HL-60/S4 treated with retinoic acid at 250 ng/mL for 4 days and 3 days (cell line): ENCODE results near the gene CRTAP.
"Not testable (repeated sequence)": the region's sequence is repeated elsewhere in the genome, so short reads cannot be mapped to it uniquely, and the experiment has no call there.

Experiments used
- in situ Hi-C: fragments of 300-500 bp; cut with MboI; formaldehyde crosslinking; loops from 2 replicates; pipeline ENCODE4 v1.7.0; 2022; ENCODE audit warnings: low sequenced_read_pairs

CRTAP gene

GRCh38 chr3:33099109-33099645 is 14.6 kb upstream of the CRTAP start:
- in situ Hi-C loops = no loop called here

- in situ Hi-C loops = no loop called here
Observed at GRCh38 chr3:33099701-33100100, 14.1 kb upstream of the CRTAP start.

GRCh38 chr3:33100229-33100628 is 13.6 kb upstream of the CRTAP start:
- in situ Hi-C loops = no loop called here

GRCh38 chr3:33103034-33103433 is 10.8 kb upstream of the CRTAP start:
- in situ Hi-C loops = no loop called here

GRCh38 chr3:33103480-33103879 is 10.3 kb upstream of the CRTAP start:
- in situ Hi-C loops = no loop called here

GRCh38 chr3:33104803-33105202 is 9.0 kb upstream of the CRTAP start:
- in situ Hi-C loops = no loop called here

- in situ Hi-C loops = no loop called here
Observed at GRCh38 chr3:33105341-33105948, 8.4 kb upstream of the CRTAP start.

GRCh38 chr3:33106854-33107253 is 7.0 kb upstream of the CRTAP start:
- in situ Hi-C loops = not testable (repeated sequence)

- in situ Hi-C loops = no loop called here
Observed at GRCh38 chr3:33111581-33111980, 2.2 kb upstream of the CRTAP start.

- in situ Hi-C loops = no loop called here
Observed at GRCh38 chr3:33114622-33115023, 809 bp downstream of the CRTAP start.

GRCh38 chr3:33115024-33115768 is 1.4 kb downstream of the CRTAP start:
- in situ Hi-C loops = no loop called here

- in situ Hi-C loops = no loop called here
Observed at GRCh38 chr3:33117461-33117860, 3.6 kb downstream of the CRTAP start.

GRCh38 chr3:33119891-33120290 is 6.1 kb downstream of the CRTAP start:
- in situ Hi-C loops = no loop called here

GRCh38 chr3:33122991-33123390 is 9.2 kb downstream of the CRTAP start:
- in situ Hi-C loops = no loop called here

- in situ Hi-C loops = loop anchor here (25.0 kb wide), 1 partner anchor 238 kb away; no protein-coding TSS in a partner anchor
Observed at GRCh38 chr3:33124638-33125037, 10.8 kb downstream of the CRTAP start.

GRCh38 chr3:33125840-33126239 is 12.0 kb downstream of the CRTAP start:
- in situ Hi-C loops = loop anchor here (25.0 kb wide), 1 partner anchor 236 kb away; no protein-coding TSS in a partner anchor

- in situ Hi-C loops = loop anchor here (25.0 kb wide), 1 partner anchor 234 kb away; no protein-coding TSS in a partner anchor
Observed at GRCh38 chr3:33128706-33129105, 14.9 kb downstream of the CRTAP start.

GRCh38 chr3:33130144-33130543 is 16.3 kb downstream of the CRTAP start:
- in situ Hi-C loops = loop anchor here (25.0 kb wide), 1 partner anchor 232 kb away; no protein-coding TSS in a partner anchor

GRCh38 chr3:33131331-33132018 is 17.7 kb downstream of the CRTAP start:
- in situ Hi-C loops = loop anchor here (25.0 kb wide), 1 partner anchor 231 kb away; no protein-coding TSS in a partner anchor

- in situ Hi-C loops = loop anchor here (25.0 kb wide), 1 partner anchor 230 kb away; no protein-coding TSS in a partner anchor
Observed at GRCh38 chr3:33132019-33132360, 18.2 kb downstream of the CRTAP start.

GRCh38 chr3:33134026-33134625 is 20.3 kb downstream of the CRTAP start:
- in situ Hi-C loops = loop anchor here (25.0 kb wide), 1 partner anchor 228 kb away; no protein-coding TSS in a partner anchor
